ENCODE data around the gene DNAJB12.
"Not testable (repeated sequence)": the region's sequence is repeated elsewhere in the genome, so short reads cannot be mapped to it uniquely, and the experiment has no call there.

DNAJB12 gene

GRCh38 chr10:72308320-72308987 lies 46.3 kb downstream of the DNAJB12 start:
- Histone ChIP-seq H3K79me2 (ENCODE audit: insufficient read depth, low read length) (no peaks in the 10 kb centered on the region), H2AFZ (ENCODE audit: low read depth, low read length, severe bottlenecking) (no peak overlapping the region), H3K27me3 (ENCODE audit: low read length) (no peaks in the 10 kb centered on the region), H3K9me2 (replicated peaks; ENCODE audit: insufficient read depth, low read length) (no peaks in the 10 kb centered on the region), H3K9me3 (ENCODE audit: insufficient read depth, low read length) (no peaks in the 10 kb centered on the region), H3K36me3 (ENCODE audit: low read length) (no peaks in the 10 kb centered on the region), H3K9ac (ENCODE audit: low read length) (no peak overlapping the region), H3F3A (ENCODE audit: insufficient read depth) (no peaks in the 10 kb centered on the region), H3K4me3 (ENCODE audit: insufficient read depth, low read length, poor library complexity, severe bottlenecking) (no peak overlapping the region), H4K20me1 (ENCODE audit: low read depth, low read length) (no peaks in the 10 kb centered on the region), H3K27ac (ENCODE audit: low read depth, low read length) (no peak overlapping the region), H3K4me2 (ENCODE audit: low read depth, low read length, poor library complexity, severe bottlenecking) (no peak overlapping the region)
- TF ChIP-seq EZH2phosphoT487 (conservative IDR thresholded peaks at IDR 0.05; ENCODE audit: low read length) (no peak), CTCF (IDR thresholded peaks at IDR 0.05; ENCODE audit: insufficient read depth, low read length, poor library complexity, severe bottlenecking) (no peak)

GRCh38 chr10:72307711-72308110 lies 47.0 kb downstream of the DNAJB12 start:
- not testable (repeated sequence) for H3K27me3 ChIP-seq (ENCODE audit: low read length); H3K4me2 ChIP-seq (ENCODE audit: low read depth, low read length, poor library complexity, severe bottlenecking); H3K9ac ChIP-seq (ENCODE audit: low read length); H3K9me3 ChIP-seq (ENCODE audit: insufficient read depth, low read length); H3F3A ChIP-seq (ENCODE audit: insufficient read depth); H3K79me2 ChIP-seq (ENCODE audit: insufficient read depth, low read length); H2AFZ ChIP-seq (ENCODE audit: low read depth, low read length, severe bottlenecking); H3K4me3 ChIP-seq (ENCODE audit: insufficient read depth, low read length, poor library complexity, severe bottlenecking); H3K36me3 ChIP-seq (ENCODE audit: low read length); H4K20me1 ChIP-seq (ENCODE audit: low read depth, low read length); H3K9me2 ChIP-seq (replicated peaks; ENCODE audit: insufficient read depth, low read length); H3K27ac ChIP-seq (ENCODE audit: low read depth, low read length)

- no peaks in the 10 kb centered on the region for H3K36me3 ChIP-seq (ENCODE audit: low read length)
- no peak overlapping the region for H3K27ac ChIP-seq (ENCODE audit: low read depth, low read length)
- H3F3A ChIP-seq (ENCODE audit: insufficient read depth), result no peaks in the 10 kb centered on the region
- no peaks in the 10 kb centered on the region for H3K9me3 ChIP-seq (ENCODE audit: insufficient read depth, low read length)
- no peak overlapping the region for H3K4me2 ChIP-seq (ENCODE audit: low read depth, low read length, poor library complexity, severe bottlenecking)
- H3K9me2 ChIP-seq (replicated peaks; ENCODE audit: insufficient read depth, low read length), result no peaks in the 10 kb centered on the region
- no peak for TF ChIP-seq CTCF (IDR thresholded peaks at IDR 0.05; ENCODE audit: insufficient read depth, low read length, poor library complexity, severe bottlenecking)
- no peak for TF ChIP-seq EZH2phosphoT487 (conservative IDR thresholded peaks at IDR 0.05; ENCODE audit: low read length)
- H2AFZ ChIP-seq (ENCODE audit: low read depth, low read length, severe bottlenecking), result no peak overlapping the region
- no peaks in the 10 kb centered on the region for H3K79me2 ChIP-seq (ENCODE audit: insufficient read depth, low read length)
- no peak overlapping the region for H3K9ac ChIP-seq (ENCODE audit: low read length)
- H3K27me3 ChIP-seq (ENCODE audit: low read length), result no peaks in the 10 kb centered on the region
- no peak overlapping the region for H3K4me3 ChIP-seq (ENCODE audit: insufficient read depth, low read length, poor library complexity, severe bottlenecking)
- no peaks in the 10 kb centered on the region for H4K20me1 ChIP-seq (ENCODE audit: low read depth, low read length)
Measured at GRCh38 chr10:72306215-72306760, 48.4 kb downstream of the DNAJB12 start.

- H3F3A ChIP-seq (ENCODE audit: insufficient read depth), result no peaks in the 10 kb centered on the region
- H3K27me3 ChIP-seq (ENCODE audit: low read length), result no peaks in the 10 kb centered on the region
- H3K79me2 ChIP-seq (ENCODE audit: insufficient read depth, low read length), result no peaks in the 10 kb centered on the region
- H3K4me3 ChIP-seq (ENCODE audit: insufficient read depth, low read length, poor library complexity, severe bottlenecking), result no peak overlapping the region
- H2AFZ ChIP-seq (ENCODE audit: low read depth, low read length, severe bottlenecking), result no peak overlapping the region
- TF ChIP-seq CTCF (IDR thresholded peaks at IDR 0.05; ENCODE audit: insufficient read depth, low read length, poor library complexity, severe bottlenecking) (no peak), EZH2phosphoT487 (conservative IDR thresholded peaks at IDR 0.05; ENCODE audit: low read length) (no peak)
- no peaks in the 10 kb centered on the region for H3K36me3 ChIP-seq (ENCODE audit: low read length)
- H3K9me3 ChIP-seq (ENCODE audit: insufficient read depth, low read length), result no peaks in the 10 kb centered on the region
- H4K20me1 ChIP-seq (ENCODE audit: low read depth, low read length), result no peaks in the 10 kb centered on the region
- no peak overlapping the region for H3K9ac ChIP-seq (ENCODE audit: low read length)
- H3K4me2 ChIP-seq (ENCODE audit: low read depth, low read length, poor library complexity, severe bottlenecking), result no peak overlapping the region
- no peaks in the 10 kb centered on the region for H3K9me2 ChIP-seq (replicated peaks; ENCODE audit: insufficient read depth, low read length)
- no peak overlapping the region for H3K27ac ChIP-seq (ENCODE audit: low read depth, low read length)
Measured at GRCh38 chr10:72303424-72304128, 51.1 kb downstream of the DNAJB12 start.
